SIG-M5 (cell line): ENCODE results near the gene MS4A2.
A peak's percentile ranks its signal among the peaks of the same experiment; 100 is the strongest.
"Not testable (repeated sequence)": the region's sequence is repeated elsewhere in the genome, so short reads cannot be mapped to it uniquely, and the experiment has no call there.

ENCODE experiments used
- DNase-seq: peaks from one replicate; lab custom pipeline; 2025; lab: John Stamatoyannopoulos, UW

MS4A2 gene

GRCh38 chr11:60101368-60101767, 12.9 kb downstream of the MS4A2 start:
- not testable (repeated sequence) for DNase-seq

- DNase-seq, result not testable (repeated sequence)
These were observed 16.1 kb downstream of the MS4A2 start for GRCh38 chr11:60104471-60105115.

DNA sequence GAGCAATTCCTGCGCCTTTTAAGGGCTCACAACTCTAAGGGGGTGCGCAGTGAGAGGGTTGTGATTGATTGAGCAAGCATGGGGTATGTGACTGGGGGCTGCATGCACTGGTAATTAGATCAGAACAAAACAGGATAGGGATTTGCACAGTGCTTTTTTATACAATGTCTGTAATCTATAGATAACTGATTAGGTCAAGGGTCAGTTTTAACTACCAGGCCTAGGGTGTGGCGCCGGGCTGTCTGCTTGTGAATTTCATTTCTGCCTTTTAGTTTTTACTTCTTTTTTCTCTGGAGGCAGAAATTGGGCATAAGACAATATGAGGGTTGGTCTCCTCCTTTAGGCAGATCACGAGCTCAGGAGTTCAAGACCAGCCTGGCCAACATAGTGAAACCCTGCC, 20.2 kb downstream of the MS4A2 start:
- not testable (repeated sequence) for DNase-seq

GRCh38 chr11:60111793-60112192, 23.3 kb downstream of the MS4A2 start:
- DNase-seq, result no peak

- DNase-seq, result no peak
These were observed 28.7 kb downstream of the MS4A2 start for GRCh38 chr11:60116996-60117790.

- no peak for DNase-seq
These were observed 29.9 kb downstream of the MS4A2 start for GRCh38 chr11:60118338-60118737.

GRCh38 chr11:60119710-60120109, 31.2 kb downstream of the MS4A2 start:
- peak; percentile 57 for DNase-seq

GRCh38 chr11:60121264-60121663, 32.8 kb downstream of the MS4A2 start:
- DNase-seq, result no peak

- DNase-seq, result no peak
These were observed 34.1 kb downstream of the MS4A2 start for GRCh38 chr11:60122414-60123036.

DNA sequence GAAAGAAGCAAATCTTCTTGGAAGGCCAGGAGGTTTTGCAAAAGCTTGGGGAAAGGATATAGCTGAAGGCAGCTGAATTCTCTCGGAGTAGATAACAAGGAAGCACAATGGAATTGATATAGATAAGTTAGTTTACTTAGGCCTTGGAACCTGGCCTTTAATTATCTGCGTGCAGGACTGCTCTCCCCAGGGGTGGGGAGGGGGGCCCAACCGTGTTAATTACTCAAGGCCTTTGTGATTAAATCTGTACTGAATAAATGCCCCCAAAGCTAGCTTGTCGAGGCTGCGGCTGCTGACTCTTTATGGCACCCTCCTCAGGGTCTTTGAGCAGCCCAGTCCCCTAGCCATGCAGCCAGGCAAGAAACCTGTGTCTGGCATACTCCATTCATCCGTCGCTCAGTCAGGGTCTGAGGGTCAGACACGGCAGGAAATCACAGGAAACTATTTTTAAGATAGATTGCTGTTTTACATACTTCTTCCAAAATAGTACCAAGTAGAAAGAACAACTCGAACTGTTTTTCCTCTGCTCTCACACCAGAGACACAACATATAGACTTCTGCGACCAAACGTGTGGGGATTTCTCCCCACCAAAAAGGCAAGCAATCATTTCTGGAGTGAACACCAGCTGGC, 36.5 kb downstream of the MS4A2 start:
- DNase-seq, result no peak

DNA sequence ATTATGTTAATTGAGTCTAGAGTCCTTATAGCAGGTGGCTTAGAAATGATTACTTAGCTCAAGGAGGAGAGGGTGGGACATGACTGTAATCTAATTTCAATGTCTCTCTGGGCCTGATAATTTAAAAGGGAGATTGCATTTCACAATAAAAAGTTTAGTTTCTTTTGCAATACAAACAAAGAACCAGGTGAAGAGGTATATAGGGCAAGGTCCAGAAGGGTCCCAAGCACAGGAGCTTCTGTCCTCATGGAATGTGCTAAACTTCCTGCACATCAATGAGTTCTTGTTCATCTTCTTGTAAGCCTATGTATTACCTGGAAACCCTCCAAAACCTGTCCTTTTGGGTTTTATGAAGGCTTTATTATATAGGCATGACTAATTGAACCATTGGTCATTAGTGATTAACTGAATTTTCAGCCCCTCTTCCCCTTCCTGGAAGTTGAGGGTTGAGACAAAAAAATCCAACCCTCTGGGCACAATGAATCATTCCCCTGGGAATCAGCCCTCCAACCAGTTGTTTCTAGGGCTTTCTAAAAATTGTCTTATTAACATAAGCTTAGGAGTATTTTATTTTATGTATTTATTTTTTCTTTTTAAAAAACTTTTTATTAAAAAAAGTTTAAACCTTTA, 37.6 kb downstream of the MS4A2 start:
- no peak for DNase-seq

- DNase-seq, result no peak
These were observed 38.9 kb downstream of the MS4A2 start for GRCh38 chr11:60127311-60127811.

DNA sequence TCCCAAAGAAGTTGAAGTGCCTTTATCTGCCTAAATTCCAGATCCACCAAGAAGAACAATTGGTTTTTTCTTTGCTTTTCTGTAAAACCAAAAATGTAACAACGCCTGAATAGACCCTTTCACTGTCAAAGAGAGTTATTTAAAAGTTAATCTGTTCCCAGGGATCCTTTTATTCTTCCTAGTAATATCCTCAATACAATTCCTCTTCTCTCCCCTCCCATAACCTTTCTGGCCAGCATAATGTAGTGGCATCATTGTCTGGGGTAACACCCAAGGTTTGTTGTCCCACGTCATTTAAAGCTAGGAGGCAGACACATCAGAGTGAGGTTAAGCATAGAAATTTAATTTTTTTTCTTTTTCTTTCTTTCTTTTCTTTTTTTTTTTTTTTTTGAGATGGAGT, 39.9 kb downstream of the MS4A2 start:
- DNase-seq, result no peak

DNA sequence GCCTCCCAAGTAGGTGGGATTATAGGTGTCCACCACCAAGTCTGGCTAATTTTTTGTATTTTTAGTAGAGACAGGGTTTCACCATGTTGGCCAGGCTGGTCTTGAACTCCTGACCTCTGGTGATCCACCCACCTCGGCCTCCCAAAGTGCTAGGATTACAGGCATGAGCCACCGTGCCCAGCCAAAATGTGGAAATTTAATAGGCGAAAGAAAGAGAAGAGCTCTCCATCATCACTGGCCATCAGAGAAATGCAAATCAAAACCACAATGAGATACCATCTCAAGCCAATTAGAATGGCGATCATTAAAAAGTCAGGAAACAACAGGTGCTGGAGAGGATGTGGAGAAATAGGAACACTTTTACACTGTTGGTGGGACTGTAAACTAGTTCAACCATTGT, 40.4 kb downstream of the MS4A2 start:
- not testable (repeated sequence) for DNase-seq

DNA sequence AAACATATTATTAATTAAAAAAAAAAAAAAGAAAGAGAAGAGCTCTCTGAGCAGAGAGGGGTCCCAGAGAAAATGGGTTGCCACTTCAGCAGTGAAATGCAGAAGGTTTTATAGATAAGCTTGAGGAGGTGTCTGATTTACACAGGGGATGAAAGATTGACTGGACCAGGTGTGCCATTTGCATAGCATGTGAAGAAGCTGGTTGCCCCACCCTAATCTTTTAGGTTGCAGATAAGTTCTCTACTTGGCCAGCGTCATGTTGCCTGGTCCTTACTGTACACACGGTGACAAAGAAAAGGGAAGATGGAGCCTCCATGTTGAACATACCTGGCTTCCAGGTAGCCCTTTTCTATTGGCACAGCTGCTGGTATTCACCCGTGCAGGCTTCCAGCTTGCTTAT, 41.4 kb downstream of the MS4A2 start:
- DNase-seq, result no peak

- no peak for DNase-seq
These were observed 42.0 kb downstream of the MS4A2 start for GRCh38 chr11:60130496-60130895.

- DNase-seq, result no peak
These were observed 43.4 kb downstream of the MS4A2 start for GRCh38 chr11:60131912-60132311.

GRCh38 chr11:60133917-60134316, 45.5 kb downstream of the MS4A2 start:
- no peak for DNase-seq

- no peak for DNase-seq
These were observed 55.3 kb downstream of the MS4A2 start for GRCh38 chr11:60143768-60144167.

GRCh38 chr11:60145677-60146076, 57.2 kb downstream of the MS4A2 start:
- DNase-seq, result no peak
